ENCODE results near the gene PPFIA1.
"Not testable (repeated sequence)": the region's sequence is repeated elsewhere in the genome, so short reads cannot be mapped to it uniquely, and the experiment has no call there.

PPFIA1 gene

DNA sequence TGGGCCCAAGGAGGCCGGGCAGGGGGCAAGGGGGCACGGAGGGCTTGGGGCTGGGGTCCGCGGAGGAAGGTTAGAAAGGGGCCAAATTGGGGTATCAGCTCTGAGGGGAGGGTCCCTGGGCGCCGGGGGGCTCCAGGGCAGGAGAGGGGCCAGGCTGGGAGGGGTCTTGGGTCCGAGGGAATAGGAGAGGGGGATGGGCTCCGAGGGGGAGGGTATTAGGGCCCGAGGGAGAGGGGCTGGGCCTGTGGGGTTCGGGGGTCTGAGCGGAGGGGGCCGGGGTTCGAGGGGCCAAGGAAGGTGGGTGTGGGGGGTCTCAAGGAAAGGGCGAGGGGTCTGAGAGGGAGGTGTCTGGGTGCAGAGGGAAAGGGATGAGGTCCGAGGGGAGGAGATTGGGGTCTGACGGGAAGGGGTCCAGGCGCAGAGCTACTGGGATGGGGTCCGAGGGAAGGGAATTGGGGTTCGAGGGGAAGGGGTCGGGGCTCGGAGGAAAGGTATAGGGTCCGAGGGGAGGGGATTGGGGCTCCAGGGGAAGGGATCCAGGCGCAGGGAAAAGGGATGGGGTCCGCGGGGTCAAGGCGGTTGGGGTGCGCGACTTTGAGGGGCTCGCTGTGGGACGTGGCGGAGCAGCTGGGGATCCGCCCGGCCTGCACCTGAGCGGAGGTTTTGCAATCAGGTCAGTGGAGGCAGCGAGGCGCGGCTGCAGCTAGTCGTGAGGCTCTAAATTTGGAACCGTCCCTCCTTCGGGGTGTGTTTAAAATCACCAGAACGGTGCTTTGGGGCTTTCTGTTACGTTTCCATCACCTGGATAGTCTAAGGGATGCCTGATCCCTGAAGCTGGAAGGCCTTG lies 128.6 kb downstream of the PPFIA1 start:
- DNase-seq, result no peak

DNA sequence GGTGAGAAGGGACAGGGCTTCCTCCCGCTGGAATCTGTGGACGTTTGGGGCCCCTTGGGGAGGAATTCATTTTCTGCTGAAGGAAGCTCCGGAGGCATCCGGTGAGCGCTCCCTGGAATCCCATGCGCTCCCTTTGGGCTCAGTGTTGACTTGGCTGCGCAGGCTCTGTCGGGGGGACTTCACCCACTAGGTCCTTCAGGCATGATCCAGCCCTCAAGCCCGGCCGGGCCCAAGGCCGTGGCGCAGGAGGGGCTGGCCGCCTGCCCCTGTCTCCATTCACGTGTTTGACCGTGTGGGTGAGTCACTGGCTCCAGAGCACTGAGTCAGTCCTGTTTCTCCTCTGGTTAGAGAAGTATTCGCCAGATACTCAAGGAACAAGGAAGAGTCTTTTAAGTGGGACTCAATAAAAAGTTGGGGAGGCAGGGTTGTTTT lies 129.2 kb downstream of the PPFIA1 start:
- no peak for DNase-seq

DNA sequence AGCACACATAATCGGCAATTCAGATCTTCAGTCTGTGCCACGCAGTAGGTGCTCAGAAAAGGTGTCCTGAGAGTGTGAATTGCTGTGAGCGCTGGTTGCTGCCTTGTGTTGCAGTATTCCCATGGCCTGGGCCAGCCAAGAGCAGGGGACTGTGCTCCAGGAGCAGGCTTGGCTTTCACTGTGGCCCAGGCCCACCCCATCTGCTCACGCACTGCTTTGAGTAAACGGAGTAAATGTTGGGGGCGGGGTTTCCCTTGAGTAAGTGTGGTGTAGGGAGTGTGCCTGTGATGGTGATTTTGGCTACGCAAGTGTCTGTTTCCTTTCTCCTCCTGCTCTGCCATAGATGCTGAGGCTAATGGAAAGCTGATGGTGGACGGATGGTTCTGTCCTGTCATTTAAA lies 130.2 kb downstream of the PPFIA1 start:
- no peak for DNase-seq

DNA sequence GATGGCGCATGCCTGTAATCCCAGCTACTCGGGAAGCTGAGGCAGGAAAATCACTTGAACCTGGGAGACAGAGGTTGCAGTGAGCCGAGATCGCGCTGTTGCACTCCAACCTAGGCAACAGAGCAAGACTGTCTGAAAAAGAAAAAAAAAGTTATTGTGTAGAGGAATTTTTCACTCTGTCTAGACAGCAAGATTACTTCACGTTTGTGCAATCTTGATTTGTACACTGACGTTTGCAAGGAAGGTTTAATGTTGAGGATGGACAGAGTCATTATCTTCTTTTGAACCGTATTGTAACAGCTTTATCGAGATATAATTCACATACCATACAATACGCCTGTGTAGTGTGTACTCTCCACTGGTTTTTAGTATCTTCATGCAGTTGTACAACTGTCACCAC lies 131.5 kb downstream of the PPFIA1 start:
- DNase-seq, result no peak

DNA sequence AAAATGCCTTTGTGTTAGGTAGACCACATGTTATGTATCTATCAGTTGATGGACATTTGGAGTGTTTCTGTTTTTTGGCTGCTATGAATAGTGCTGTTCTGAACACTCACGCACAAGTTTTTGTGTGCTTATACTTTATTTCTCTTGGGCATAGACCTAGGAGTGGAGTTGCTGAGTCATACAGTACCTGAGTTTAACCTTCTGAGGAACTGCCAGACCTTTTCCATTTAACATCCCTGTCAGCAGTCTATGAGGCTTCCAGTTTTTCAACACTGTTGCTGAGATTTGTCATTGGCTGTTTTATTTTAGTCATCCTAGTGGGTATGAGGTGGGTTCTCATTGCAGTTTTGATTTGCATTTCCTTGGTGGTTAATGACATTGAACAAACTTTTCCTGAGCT lies 132.2 kb downstream of the PPFIA1 start:
- DNase-seq, result no peak

DNA sequence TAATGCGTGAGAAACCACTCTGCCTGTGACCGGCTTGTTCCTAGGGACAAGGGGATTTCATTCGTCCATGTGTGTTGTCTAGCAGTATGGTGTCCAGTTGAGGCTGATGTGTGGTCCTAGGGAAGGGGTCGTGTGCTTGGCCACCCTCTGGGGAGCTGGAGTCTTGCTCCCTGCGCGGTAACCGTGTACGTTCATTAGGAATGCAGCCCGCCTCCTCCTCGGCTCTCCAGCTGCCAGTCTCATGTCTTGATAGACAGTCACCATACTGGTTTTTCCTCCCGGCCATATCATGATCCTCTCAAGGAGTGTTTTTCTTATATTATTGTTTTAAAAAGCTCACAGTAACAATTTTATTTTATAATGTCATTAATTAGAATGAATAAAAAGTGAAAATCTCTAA lies 133.8 kb downstream of the PPFIA1 start:
- no peak for DNase-seq

DNA sequence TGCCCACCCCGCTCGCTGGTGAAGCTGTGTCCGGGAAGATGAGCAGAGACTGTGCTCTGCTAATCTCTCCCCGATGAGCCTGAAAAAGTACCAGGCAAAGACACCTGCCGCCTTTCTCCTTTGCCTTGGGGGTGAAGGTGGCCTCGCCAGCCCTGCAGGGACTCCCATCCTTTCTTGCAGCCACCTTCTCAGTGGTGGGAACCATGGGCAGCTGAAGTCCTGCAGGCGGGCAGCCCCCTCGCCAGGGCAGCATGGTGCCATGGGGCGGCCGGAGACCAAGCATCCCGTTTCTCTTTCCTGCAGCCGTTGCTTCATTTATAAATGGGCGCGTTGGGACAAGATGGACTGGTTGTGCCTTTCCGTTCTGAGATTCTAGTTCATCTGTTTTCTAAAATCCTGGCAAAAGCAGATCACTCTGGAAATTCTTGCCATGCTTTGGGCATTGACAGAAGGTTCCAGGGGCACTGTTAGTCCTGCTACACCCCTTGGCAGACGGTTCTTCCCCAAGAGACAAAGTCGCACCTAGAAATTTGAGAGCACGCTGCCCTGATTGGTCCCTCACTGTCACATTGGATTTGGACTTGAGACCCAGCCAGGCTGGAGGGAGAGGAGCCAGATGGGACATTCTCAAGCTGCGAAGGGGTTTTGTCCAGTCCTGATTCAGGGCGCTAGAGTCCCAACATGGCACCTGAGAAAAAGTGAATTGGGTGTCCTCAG lies 135.3 kb downstream of the PPFIA1 start:
- DNase-seq, result no peak

DNA sequence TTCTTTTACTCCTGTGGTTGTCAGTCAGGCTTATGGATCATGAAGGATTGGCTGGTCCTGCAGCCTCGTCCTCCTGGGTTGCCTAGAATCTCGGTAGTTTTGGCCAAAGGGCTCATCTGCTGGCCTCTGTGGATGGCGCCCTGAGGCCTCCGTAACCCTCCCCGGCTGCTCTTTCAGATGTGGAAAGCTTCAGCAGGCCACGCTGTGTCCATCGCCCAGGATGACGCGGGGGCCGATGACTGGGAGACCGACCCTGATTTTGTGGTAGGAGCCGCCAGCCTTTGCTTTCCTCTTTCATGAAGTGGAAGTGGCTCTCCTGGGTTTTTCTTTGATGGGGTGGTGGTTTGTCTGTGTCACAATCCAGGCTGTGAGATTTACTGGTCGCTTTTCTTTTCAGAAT lies 136.6 kb downstream of the PPFIA1 start:
- no peak for DNase-seq

DNA sequence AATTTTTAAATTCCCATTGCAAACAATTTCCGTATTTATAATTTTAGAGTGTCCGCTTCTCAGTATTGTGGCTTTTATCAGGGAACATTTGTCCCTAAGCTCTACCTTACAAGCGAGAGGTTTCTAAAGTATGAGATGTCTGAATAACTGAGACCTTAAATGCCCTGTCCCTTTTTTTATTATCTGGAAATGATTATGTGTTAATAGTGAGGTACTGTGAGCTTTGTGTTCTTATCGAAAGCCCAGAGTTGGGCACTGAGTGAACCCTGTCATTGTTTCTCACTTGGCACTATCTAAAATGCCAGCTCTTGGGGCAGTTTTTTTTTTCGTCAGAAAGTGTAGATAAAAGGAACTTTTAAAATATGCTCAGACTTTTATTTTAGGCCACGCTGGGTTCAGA lies 137.3 kb downstream of the PPFIA1 start:
- no peak for DNase-seq

DNA sequence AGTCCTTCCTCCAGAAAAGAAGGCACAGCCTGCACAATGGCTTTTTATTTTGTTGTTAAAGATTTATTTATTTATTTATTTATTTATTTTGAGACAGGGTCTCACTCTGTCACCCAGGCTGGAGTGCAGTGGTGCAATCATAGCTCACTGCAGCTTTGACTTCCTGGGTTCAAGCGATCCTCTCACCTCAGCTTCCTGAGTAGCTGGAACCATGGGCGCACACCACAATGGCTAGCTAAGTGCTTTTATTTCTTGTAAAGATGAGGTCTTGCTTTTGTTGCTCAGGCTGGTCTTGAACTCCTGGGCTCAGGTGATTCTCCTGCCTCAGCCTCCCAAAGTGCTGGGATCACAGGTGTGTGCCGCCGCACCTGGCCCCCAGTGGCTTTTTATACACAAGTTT lies 137.8 kb downstream of the PPFIA1 start:
- DNase-seq, result not testable (repeated sequence)

DNA sequence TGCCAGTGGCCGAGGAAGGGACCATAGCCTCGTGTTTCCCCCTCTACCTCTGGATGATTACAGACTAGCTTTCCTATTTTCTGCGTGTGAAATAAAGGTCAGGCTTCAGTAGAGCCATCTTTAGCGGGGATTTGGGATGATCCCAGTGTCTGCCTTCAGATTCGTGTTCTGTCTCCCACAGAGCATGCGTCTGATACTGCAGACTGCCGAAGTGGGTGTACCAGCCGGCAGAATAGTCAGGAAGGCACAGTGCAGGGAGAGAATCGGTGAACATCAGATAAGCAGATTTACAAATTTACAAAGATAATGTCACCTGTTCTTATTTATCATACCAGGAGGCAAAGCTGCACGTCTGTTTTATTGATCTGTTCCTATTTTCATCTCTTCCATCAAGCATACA lies 138.9 kb downstream of the PPFIA1 start:
- DNase-seq, result no peak

DNA sequence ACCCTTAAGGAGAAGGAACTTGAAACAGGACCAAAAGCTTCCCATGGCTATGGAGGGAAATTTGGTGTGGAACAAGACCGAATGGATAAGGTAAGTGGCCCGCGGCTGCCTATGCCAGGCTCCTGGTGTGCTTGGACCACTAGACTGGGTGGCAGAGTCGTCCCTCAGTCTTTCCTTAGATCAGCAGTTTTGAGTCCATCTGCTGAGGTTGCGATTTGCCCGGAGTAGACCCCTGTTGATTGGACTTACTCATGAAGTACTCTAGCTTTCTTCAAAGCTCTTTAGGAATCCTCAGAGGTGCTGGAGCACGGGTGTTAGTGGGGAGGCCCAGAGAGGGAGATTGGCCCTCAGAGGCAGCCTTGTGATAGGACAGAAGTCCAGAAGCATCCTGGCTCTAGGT lies 139.4 kb downstream of the PPFIA1 start:
- DNase-seq, result no peak

DNA sequence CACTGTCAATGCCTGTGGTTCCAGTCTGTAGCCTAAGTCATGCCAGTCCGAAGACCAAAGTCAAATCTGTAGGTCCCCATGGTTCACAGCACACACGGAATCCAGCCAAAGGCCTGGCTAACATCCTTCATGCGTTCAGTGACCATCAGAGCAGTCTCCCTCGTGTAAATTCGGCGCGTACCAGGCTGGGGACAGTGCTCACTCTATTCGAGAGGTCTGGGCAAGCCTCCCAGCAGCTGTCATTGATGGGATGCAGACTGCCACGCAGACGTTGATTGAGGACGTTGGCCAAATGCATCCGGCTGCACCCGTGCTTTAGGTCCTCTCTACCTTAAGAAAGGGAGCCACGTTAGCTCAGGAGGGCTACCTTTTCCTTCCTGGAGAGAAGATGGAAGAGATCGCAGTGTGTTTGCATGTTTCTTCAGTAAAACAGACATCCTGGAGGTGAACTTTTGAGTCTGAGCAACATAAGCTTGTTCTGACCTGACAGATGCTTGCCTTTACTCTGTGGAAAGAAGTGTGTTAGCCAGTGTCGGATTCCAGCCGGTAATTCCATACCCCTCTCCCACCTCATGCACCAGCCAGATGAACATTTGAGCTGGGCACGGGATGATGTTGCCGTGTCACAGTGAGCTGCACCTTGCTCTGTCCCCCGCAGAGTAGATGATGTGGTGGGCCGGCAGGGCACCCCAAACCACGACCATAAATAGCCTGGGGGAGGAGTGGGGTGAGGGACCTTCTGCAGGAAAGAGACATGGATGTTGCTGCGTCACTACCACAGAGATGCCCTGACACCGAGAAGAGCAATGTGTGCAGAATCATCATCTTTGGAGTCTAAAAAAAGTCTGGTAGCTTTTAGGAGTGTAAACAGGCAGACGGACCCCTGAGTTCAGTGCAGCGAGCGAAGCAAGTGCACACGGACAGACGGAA lies 140.1 kb downstream of the PPFIA1 start:
- no peak for DNase-seq

DNA sequence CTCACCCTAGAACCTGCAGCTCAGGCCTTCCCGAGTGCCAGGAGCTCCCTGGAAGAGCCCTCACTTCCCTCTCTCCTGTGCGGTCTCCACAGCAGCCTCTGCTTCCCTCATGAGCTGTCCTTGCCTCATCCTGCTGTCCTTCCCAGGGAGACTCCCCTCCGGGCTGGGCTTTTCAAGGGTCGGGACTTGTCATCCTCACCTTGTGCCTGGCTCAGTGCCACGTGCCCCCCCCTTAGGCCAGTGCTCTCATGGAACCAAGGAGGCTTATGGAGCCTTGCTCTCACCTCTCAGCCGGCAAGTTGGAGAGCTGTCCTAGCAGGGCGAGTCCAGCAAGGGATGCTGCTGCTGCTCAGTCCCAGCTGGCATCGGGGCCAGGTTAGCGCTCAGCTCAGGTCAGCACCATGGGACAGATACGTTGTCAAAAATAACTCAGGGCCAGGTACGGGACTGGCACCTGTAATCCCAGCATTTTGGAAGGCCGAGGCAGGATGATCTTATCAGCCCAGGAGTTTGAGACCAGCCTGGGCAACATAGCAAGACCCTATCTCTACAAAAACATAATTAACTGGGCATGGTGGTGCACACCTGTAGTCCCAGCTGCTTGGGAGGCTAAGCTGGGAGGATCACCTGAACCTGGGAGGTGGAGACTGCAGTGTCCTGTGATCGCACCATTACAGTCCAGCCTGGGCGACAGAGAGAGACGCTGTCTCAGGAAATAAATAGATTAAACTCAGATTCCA lies 141.4 kb downstream of the PPFIA1 start:
- DNase-seq, result no peak

DNA sequence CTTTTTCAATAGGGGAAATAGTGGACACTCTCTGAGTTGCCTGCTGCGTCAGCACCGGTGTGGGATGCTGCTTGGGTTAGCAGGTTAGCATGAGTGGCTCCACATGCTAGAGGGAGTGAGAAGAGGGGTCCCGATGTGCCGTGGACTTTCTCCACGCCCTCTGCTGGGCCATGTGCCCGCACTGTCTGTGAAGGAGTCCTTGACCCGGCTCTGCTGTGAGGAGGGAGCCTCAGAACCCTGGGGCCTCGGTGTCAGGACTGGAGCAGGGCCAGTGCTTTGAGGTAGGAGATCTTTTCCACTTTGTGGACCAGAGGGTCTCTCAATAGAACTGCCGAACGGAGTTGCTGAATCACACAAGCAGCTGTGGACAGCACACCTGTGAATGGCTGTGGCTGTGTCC lies 142.7 kb downstream of the PPFIA1 start:
- DNase-seq, result no peak

DNA sequence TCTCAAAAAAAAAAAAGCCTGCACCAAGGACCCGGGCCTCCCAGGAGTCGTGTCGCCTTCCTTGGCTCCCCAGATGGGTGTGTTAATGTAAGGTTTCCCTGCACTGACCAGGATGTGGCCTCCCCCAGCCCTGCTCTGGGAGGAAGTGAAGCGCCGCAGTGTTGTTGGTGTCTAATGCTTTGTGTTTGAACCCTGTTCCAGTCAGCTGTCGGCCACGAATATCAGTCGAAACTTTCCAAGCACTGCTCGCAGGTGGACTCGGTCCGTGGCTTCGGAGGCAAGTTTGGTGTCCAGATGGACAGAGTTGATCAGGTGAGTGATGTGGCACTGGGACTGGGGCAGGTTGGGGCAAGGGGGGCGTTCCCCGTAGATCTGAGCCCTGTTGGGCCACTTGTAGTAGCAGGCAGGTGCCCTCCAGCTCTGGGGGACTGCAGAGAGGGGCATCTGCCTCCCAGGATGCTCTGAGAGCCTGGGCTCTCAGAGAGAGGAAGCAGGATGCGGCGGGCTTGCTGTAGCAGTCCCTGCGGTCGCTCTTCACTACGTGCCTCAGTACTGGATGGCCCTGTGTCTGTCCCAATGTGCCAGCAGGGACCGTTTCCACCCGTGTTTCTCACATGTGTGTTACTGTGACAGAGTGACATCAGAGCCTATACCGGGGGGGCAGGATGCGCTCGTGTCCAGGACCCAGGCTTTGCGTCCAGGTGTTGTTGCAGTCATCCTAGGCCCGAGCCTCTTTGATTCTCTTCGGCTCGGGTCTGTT lies 144.0 kb downstream of the PPFIA1 start:
- DNase-seq, result no peak

DNA sequence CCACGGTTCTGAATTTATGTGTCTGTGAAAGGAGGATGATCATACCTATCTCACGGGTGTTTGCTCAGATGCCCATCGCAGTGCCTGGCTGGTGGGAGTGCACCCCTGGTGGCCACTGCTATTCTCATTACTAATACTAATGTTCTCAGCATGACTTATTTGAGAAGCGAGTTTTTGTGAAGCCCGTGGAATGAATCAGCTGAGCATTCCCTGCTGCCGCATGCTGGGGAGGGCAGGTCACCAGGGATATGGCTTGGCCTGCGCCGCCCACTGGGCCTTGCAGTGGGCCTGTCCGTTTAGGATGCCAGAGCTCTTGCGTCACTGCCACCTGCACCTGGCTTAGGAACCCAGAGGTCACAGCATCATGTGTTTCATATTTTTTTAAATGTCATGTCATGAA lies 144.7 kb downstream of the PPFIA1 start:
- no peak for DNase-seq

DNA sequence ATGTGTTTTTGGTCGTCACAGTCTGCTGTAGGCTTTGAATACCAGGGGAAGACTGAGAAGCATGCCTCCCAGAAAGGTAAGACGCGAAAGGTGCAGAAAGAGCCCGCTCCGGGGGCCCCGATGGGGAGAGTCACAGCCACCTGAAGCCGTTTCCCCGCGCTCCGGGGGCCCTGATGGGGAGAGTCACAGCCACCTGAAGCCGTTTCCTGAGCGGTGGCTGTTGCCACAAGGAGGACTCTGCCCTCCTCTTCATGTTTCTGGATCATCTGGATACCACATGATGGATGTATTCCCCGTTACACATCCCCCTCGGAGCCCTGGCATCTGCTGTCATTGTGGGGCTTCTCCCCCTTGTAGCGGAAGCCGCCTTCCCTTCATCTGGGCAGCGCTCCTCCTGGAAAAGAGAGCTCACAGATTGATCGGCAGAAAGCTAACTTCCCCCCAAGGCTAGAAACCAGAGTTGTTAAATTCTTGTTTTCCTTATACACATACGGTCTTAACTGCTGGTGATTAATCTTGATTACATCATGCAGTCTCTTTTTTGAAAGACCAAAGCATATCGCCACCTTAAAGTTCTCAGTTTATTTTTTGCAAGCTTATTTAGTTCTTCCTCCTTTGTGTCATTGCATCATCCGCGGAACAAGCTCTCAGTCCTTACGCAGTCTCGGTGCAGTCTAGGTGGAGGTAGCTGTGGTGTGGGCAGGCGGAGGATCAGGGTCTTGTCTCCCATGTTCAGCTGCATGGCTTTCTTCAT lies 145.3 kb downstream of the PPFIA1 start:
- DNase-seq, result no peak

DNA sequence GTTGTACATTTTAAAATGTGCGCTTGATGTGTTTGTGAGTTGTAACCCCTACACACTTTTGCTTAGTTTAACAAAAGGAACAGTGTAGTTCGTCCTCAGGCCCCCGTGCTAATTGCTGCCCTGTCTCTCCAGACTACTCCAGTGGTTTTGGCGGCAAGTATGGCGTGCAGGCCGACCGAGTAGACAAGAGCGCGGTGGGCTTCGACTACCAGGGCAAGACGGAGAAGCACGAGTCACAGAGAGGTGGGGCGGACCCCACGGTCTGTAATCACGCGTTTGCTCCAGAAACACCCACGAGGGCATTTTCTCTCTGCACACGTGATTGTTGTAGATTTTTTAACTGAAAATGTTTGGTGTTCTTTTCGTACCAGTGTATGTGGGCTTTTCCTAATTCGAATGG lies 146.4 kb downstream of the PPFIA1 start:
- no peak for DNase-seq

DNA sequence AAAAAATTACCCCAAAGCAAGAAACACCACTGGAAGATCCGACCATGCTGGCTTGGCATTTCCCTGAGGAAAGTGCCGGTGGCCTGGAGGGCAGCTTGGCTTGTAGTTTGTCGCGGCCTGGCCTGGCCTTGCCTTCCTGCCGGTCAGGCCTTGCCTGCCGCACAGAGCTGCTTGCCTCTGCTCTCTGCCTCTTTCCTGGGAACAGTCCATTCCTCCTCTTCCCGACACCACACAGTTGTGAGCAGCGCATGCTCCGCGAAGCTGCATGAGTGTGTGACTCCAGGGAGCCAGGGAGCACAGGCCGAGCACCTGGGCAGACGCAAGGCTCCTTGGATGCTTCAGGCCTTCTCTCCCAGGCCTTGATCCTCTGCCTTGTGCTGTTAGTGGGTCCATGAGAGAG lies 147.6 kb downstream of the PPFIA1 start:
- no peak for DNase-seq

All from stimulated activated CD4-positive, alpha-beta T cell treated with anti-CD3 and anti-CD28 coated beads, Interleukin-4, amount 100 ng/mL, for 4 hours (primary cell).